SU-DHL-6 (cell line): ENCODE results near the gene MRPL20.

ENCODE experiments used
- EZH2phosphoT487 ChIP-seq: fragments of 200-600 bp; sonication (generic), shearing (Covaris generic); conservative IDR thresholded peaks from 2 replicates; pipeline ENCODE4 v1.6.1; 2018; ENCODE audit warnings: mild to moderate bottlenecking, antibody characterized with exemption, low read length, moderate library complexity, mixed read lengths
- TF ChIP-seq, protein P1 (sequence below): fragments of 200-600 bp; sonication (generic); IDR thresholded peaks from one replicate; pipeline ENCODE4 v1.5.1; 2017; ENCODE audit warnings: antibody characterized with exemption, mild to moderate bottlenecking, low read length, moderate library complexity; ENCODE audit not compliant: insufficient read depth, poor library complexity, severe bottlenecking

DNA sequence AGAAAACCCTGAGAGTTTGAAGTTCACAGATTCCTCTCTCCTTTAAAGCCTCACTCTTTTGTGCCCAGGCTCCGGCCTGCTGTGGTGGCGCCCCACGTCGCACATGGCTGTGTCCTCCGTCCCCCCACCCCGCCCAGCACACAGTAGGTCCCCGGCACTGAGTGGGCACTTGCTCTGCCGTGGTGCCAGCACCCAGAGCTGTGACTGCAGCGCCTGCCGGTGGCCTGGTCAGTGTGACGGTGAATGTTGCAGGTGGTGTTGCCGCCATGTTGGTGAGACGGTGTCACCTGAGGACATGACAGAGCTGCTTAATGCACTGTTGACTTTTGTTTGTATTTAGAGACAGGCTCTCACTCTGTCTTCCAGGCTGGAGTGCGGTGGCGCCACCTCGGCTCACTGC lies 45.8 kb upstream of the MRPL20 start:
- TF ChIP-seq, protein P1, sequence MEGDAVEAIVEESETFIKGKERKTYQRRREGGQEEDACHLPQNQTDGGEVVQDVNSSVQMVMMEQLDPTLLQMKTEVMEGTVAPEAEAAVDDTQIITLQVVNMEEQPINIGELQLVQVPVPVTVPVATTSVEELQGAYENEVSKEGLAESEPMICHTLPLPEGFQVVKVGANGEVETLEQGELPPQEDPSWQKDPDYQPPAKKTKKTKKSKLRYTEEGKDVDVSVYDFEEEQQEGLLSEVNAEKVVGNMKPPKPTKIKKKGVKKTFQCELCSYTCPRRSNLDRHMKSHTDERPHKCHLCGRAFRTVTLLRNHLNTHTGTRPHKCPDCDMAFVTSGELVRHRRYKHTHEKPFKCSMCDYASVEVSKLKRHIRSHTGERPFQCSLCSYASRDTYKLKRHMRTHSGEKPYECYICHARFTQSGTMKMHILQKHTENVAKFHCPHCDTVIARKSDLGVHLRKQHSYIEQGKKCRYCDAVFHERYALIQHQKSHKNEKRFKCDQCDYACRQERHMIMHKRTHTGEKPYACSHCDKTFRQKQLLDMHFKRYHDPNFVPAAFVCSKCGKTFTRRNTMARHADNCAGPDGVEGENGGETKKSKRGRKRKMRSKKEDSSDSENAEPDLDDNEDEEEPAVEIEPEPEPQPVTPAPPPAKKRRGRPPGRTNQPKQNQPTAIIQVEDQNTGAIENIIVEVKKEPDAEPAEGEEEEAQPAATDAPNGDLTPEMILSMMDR, result no peak
- TF ChIP-seq EZH2phosphoT487, result no peak
